NCI-H82 treated with DMSO at 0.1 percent for 48 hours (cell line): Measurements from ENCODE around the gene RGS12.

ENCODE experiments used
- DNase-seq: peaks from one replicate; lab custom pipeline; 2025; ENCODE audit not compliant: unreplicated experiment; lab: John Stamatoyannopoulos, UW

The RGS12 gene

GRCh38 chr4:3329887-3330286 lies 37.1 kb downstream of the RGS12 start:
- no peak for DNase-seq

- no peak for DNase-seq
Measured at GRCh38 chr4:3330707-3331106, 37.9 kb downstream of the RGS12 start.

GRCh38 chr4:3331511-3332394 lies 38.9 kb downstream of the RGS12 start:
- DNase-seq: no peak

GRCh38 chr4:3332498-3332897 lies 39.7 kb downstream of the RGS12 start:
- no peak for DNase-seq

GRCh38 chr4:3334316-3334715 lies 41.5 kb downstream of the RGS12 start:
- DNase-seq: no peak

GRCh38 chr4:3335385-3335784 lies 42.6 kb downstream of the RGS12 start:
- DNase-seq: no peak

GRCh38 chr4:3335982-3336381 lies 43.2 kb downstream of the RGS12 start:
- DNase-seq: no peak

- DNase-seq: no peak
Measured at GRCh38 chr4:3336382-3337356, 43.8 kb downstream of the RGS12 start.

- no peak for DNase-seq
Measured at GRCh38 chr4:3337357-3337732, 44.5 kb downstream of the RGS12 start.

GRCh38 chr4:3337811-3338210 lies 45.0 kb downstream of the RGS12 start:
- no peak for DNase-seq

- DNase-seq: no peak
Measured at GRCh38 chr4:3338321-3338838, 45.6 kb downstream of the RGS12 start.

GRCh38 chr4:3338976-3339531 lies 46.2 kb downstream of the RGS12 start:
- DNase-seq: no peak

- DNase-seq: no peak
Measured at GRCh38 chr4:3339577-3339976, 46.8 kb downstream of the RGS12 start.

GRCh38 chr4:3340038-3340699 lies 47.3 kb downstream of the RGS12 start:
- no peak for DNase-seq

- no peak for DNase-seq
Measured at GRCh38 chr4:3340700-3341083, 47.9 kb downstream of the RGS12 start.

GRCh38 chr4:3341760-3342159 lies 48.9 kb downstream of the RGS12 start:
- no peak for DNase-seq

GRCh38 chr4:3342182-3342854 lies 49.5 kb downstream of the RGS12 start:
- no peak for DNase-seq
